Neural progenitor cell (in vitro differentiated cells): ENCODE data around the gene MAGEB16.

Source experiments
- EZH2 ChIP-seq: fragments of 200-600 bp; sonication (generic); IDR thresholded peaks from 2 replicates; pipeline ENCODE4 v1.6.1; 2017; ENCODE audit warnings: antibody characterized with exemption, mild to moderate bottlenecking, moderate library complexity
- TF ChIP-seq, protein P1 (sequence below): fragments of 200-600 bp; sonication (generic); IDR thresholded peaks from 2 replicates; pipeline ENCODE4 v1.5.1; 2017; ENCODE audit warnings: antibody characterized with exemption, mild to moderate bottlenecking

DNA sequence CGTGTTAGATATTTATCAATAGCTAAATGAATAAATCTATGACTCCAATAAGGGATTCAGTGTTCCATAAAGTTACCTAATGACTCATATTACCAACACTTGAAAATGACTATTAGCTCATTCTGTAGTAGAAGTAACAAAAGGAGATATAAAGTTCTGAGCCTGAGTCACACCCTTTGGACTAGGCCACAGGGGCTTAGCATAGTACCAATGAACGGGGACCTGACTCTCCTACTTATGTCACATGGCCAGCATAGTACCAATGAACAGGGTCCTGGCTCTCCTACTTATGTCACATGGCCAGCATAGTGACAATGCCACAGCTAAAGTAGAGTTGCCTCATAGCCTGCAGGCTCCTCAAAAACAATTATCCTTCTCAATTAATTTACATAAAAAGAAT is 43.7 kb downstream of the MAGEB16 start:
- TF ChIP-seq, protein P1, sequence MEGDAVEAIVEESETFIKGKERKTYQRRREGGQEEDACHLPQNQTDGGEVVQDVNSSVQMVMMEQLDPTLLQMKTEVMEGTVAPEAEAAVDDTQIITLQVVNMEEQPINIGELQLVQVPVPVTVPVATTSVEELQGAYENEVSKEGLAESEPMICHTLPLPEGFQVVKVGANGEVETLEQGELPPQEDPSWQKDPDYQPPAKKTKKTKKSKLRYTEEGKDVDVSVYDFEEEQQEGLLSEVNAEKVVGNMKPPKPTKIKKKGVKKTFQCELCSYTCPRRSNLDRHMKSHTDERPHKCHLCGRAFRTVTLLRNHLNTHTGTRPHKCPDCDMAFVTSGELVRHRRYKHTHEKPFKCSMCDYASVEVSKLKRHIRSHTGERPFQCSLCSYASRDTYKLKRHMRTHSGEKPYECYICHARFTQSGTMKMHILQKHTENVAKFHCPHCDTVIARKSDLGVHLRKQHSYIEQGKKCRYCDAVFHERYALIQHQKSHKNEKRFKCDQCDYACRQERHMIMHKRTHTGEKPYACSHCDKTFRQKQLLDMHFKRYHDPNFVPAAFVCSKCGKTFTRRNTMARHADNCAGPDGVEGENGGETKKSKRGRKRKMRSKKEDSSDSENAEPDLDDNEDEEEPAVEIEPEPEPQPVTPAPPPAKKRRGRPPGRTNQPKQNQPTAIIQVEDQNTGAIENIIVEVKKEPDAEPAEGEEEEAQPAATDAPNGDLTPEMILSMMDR, result no peak
- no peak for TF ChIP-seq EZH2
